GM19238 (cell line): ENCODE measurements around the gene CMIP.
"Not testable (repeated sequence)": the region's sequence is repeated elsewhere in the genome, so short reads cannot be mapped to it uniquely, and the experiment has no call there.

Source experiments
- DNase-seq: peaks from one replicate; pipeline ENCODE4 v3.0.0; 2011; ENCODE audit warnings: low spot score; ENCODE audit not compliant: insufficient read length

The CMIP gene

GRCh38 chr16:81565321-81566028 lies 120.9 kb downstream of the CMIP start:
- DNase-seq, result no peak

GRCh38 chr16:81566086-81567007 lies 121.7 kb downstream of the CMIP start:
- DNase-seq, result no peak

- no peak for DNase-seq
These were observed 122.5 kb downstream of the CMIP start for GRCh38 chr16:81567087-81567486.

- no peak for DNase-seq
These were observed 123.6 kb downstream of the CMIP start for GRCh38 chr16:81567987-81568748.

- no peak for DNase-seq
These were observed 124.1 kb downstream of the CMIP start for GRCh38 chr16:81568749-81569087.

- DNase-seq, result no peak
These were observed 124.9 kb downstream of the CMIP start for GRCh38 chr16:81569361-81570034.

- DNase-seq, result no peak
These were observed 125.7 kb downstream of the CMIP start for GRCh38 chr16:81570151-81570846.

- DNase-seq, result no peak
These were observed 126.6 kb downstream of the CMIP start for GRCh38 chr16:81571175-81571574.

GRCh38 chr16:81571592-81572385 lies 127.2 kb downstream of the CMIP start:
- DNase-seq, result no peak

- DNase-seq, result no peak
These were observed 128.0 kb downstream of the CMIP start for GRCh38 chr16:81572386-81573144.

- DNase-seq, result no peak
These were observed 129.0 kb downstream of the CMIP start for GRCh38 chr16:81573533-81574020.

- no peak for DNase-seq
These were observed 129.6 kb downstream of the CMIP start for GRCh38 chr16:81574168-81574567.

- no peak for DNase-seq
These were observed 130.7 kb downstream of the CMIP start for GRCh38 chr16:81575307-81575706.

- no peak for DNase-seq
These were observed 131.2 kb downstream of the CMIP start for GRCh38 chr16:81575834-81576233.

GRCh38 chr16:81576696-81577095 lies 132.1 kb downstream of the CMIP start:
- DNase-seq, result no peak

- not testable (repeated sequence) for DNase-seq
These were observed 132.7 kb downstream of the CMIP start for GRCh38 chr16:81577272-81577671.

GRCh38 chr16:81578076-81578475 lies 133.5 kb downstream of the CMIP start:
- DNase-seq, result no peak

GRCh38 chr16:81578636-81579413 lies 134.2 kb downstream of the CMIP start:
- no peak for DNase-seq
